Muscle of leg (tissue), 11 donors: ENCODE data around the gene OVOL1. TPM values are rescaled to one million over a fixed set of nuclear protein-coding genes. Genes with fewer than 3 reads are reported as not detected.

Source experiments
- DNase-seq: peaks from one replicate; pipeline ENCODE4 v3.0.0; 2013
- H3K27ac ChIP-seq: one replicate; pipeline ENCODE4 v1.5.1; 2013; ENCODE audit warnings: mild to moderate bottlenecking, low read length, control low read depth
- H3K27me3 ChIP-seq: one replicate; pipeline ENCODE4 v1.6.1; 2013; ENCODE audit warnings: low read length; ENCODE audit not compliant: control insufficient read depth, insufficient read depth
- H3K36me3 ChIP-seq: one replicate; pipeline ENCODE4 v1.6.1; 2013; ENCODE audit warnings: low read length; ENCODE audit not compliant: control insufficient read depth, insufficient read depth
- H3K4me1 ChIP-seq: one replicate; pipeline ENCODE4 v1.6.1; 2013; ENCODE audit warnings: low read length; ENCODE audit not compliant: control insufficient read depth, insufficient read depth
- H3K4me3 ChIP-seq: one replicate; pipeline ENCODE4 v1.5.1; 2013; ENCODE audit warnings: low read length, control low read depth
- H3K9me3 ChIP-seq: replicated peaks from 2 replicates; pipeline ENCODE4 v1.6.1; 2013; ENCODE audit warnings: low read depth, low read length; ENCODE audit not compliant: control insufficient read depth
- WGBS: methylation state at CpG from one replicate; pipeline ENCODE4 v1.1.5; 2013; ENCODE audit warnings: missing lambda C conversion rate; ENCODE audit not compliant: insufficient coverage; 5-methylcytosine and 5-hydroxymethylcytosine counted together
- polyA plus RNA-seq, 8 donors: library from polyadenylated mRNA; unstranded; fragments of 120-200 nt; gene quantifications; one replicate each; pipeline versions ENCODE4 v1.2.1 to v1.2.3, GENCODE V29; 2013; ENCODE audit warnings: inconsistent platforms in 1 of 8, low replicate concordance in 1 of 8; ENCODE audit not compliant: insufficient read length in 8 of 8, insufficient read depth in 1 of 8
- total RNA-seq: library from RNA; stranded (reverse); fragments of 120-200 nt; gene quantifications from one replicate; pipeline ENCODE4 v1.2.4, GENCODE V29; 2013

The OVOL1 gene
- total and polyA plus RNA-seq, 9 donors: 0.32 to 1.7 (median 0.41) TPM; not detected in 6

GRCh38 chr11:65834202-65834601, 47.3 kb downstream of the OVOL1 start:
- Histone ChIP-seq H3K36me3 (no peaks in the 10 kb centered on the region), H3K4me1 (peaks cover 16% of the 10 kb centered on the region), H3K27me3 (peaks cover 6% of the 10 kb centered on the region), H3K9me3 (no peaks in the 10 kb centered on the region), H3K4me3 (peak overlapping the region; percentile 68), H3K27ac (no peak overlapping the region)
- no peak for DNase-seq
- 39% methylated on average over 6 of the region's 6 CpGs for WGBS

GRCh38 chr11:65842144-65842543, 55.3 kb downstream of the OVOL1 start:
- Histone ChIP-seq H3K27me3 (no peaks in the 10 kb centered on the region), H3K9me3 (no peaks in the 10 kb centered on the region), H3K4me3 (no peak overlapping the region), H3K4me1 (no peaks in the 10 kb centered on the region), H3K27ac (no peak overlapping the region), H3K36me3 (no peaks in the 10 kb centered on the region)
- no peak for DNase-seq
- WGBS: no CpG with 5 or more reads among the region's 4 CpGs

- DNase-seq: no peak
- Histone ChIP-seq H3K9me3 (no peaks in the 10 kb centered on the region), H3K27ac (no peak overlapping the region), H3K36me3 (no peaks in the 10 kb centered on the region), H3K4me3 (no peak overlapping the region), H3K27me3 (no peaks in the 10 kb centered on the region), H3K4me1 (no peaks in the 10 kb centered on the region)
- no CpG with 5 or more reads among the region's 3 CpGs for WGBS
Measured at GRCh38 chr11:65843811-65844210, 56.9 kb downstream of the OVOL1 start.

GRCh38 chr11:65844231-65844872, 57.5 kb downstream of the OVOL1 start:
- DNase-seq: no peak
- no peak overlapping the region for H3K4me3 ChIP-seq
- no peaks in the 10 kb centered on the region for H3K36me3 ChIP-seq
- no peaks in the 10 kb centered on the region for H3K4me1 ChIP-seq
- 95% methylated on average over 3 of the region's 10 CpGs for WGBS
- no peak overlapping the region for H3K27ac ChIP-seq
- H3K9me3 ChIP-seq: no peaks in the 10 kb centered on the region
- no peaks in the 10 kb centered on the region for H3K27me3 ChIP-seq

Other genes starting within 250 kb of the OVOL1 start
- gene LTBP3, start 228.7 kb upstream of the OVOL1 start, total RNA-seq: 50.2 TPM
- gene LTBP3, start 228.7 kb upstream of the OVOL1 start, polyA plus RNA-seq: 100 to 1,000 TPM; 115 to 204 (median 159) TPM
- 24.4 TPM for gene ZNRD2, start 216.6 kb upstream of the OVOL1 start, total RNA-seq
- 10 to 100 TPM; 50.6 to 63.1 (median 57.5) TPM for gene ZNRD2, start 216.6 kb upstream of the OVOL1 start, polyA plus RNA-seq
- 46.1 TPM for gene FAM89B, start 214.5 kb upstream of the OVOL1 start, total RNA-seq
- 10 to 100 TPM; 32.5 to 53.2 (median 41.7) TPM for gene FAM89B, start 214.5 kb upstream of the OVOL1 start, polyA plus RNA-seq
- 176 TPM for gene EHBP1L1, start 211.0 kb upstream of the OVOL1 start, total RNA-seq
- gene EHBP1L1, start 211.0 kb upstream of the OVOL1 start, polyA plus RNA-seq: 100 to 1,000 TPM; 209 to 388 (median 297) TPM
- gene KCNK7, start 191.3 kb upstream of the OVOL1 start, total RNA-seq: 0.31 TPM
- gene KCNK7, start 191.3 kb upstream of the OVOL1 start, polyA plus RNA-seq: 1 to 10 TPM in 4 of 8 donors, under 1 TPM in 4; 0.39 to 1.9 (median 0.95) TPM
- 19.9 TPM for gene MAP3K11, start 172.8 kb upstream of the OVOL1 start, total RNA-seq
- 10 to 100 TPM; 26.1 to 37.2 (median 30.5) TPM for gene MAP3K11, start 172.8 kb upstream of the OVOL1 start, polyA plus RNA-seq
- 6.6 TPM for gene PCNX3, start 171.3 kb upstream of the OVOL1 start, total RNA-seq
- 10 to 100 TPM; 15.9 to 24.7 (median 20.8) TPM for gene PCNX3, start 171.3 kb upstream of the OVOL1 start, polyA plus RNA-seq
- gene SIPA1, start 149.0 kb upstream of the OVOL1 start, total RNA-seq: 27.7 TPM
- gene SIPA1, start 149.0 kb upstream of the OVOL1 start, polyA plus RNA-seq: 10 to 100 TPM; 36.2 to 49.6 (median 40.9) TPM
- 18.8 TPM for gene RELA, start 124.1 kb upstream of the OVOL1 start, total RNA-seq
- gene RELA, start 124.1 kb upstream of the OVOL1 start, polyA plus RNA-seq: 10 to 100 TPM; 38.6 to 54.2 (median 44.5) TPM
- gene KAT5, start 74.8 kb upstream of the OVOL1 start, total RNA-seq: 40.4 TPM
- 10 to 100 TPM; 31.1 to 45.4 (median 39.7) TPM for gene KAT5, start 74.8 kb upstream of the OVOL1 start, polyA plus RNA-seq
- 35.1 TPM for gene RNASEH2C, start 66.3 kb upstream of the OVOL1 start, total RNA-seq
- gene RNASEH2C, start 66.3 kb upstream of the OVOL1 start, polyA plus RNA-seq: 10 to 100 TPM; 23.3 to 37.8 (median 25.6) TPM
- gene AP5B1, start 6.1 kb upstream of the OVOL1 start, total RNA-seq: 1.6 TPM
- 1 to 10 TPM; 1.6 to 3.4 (median 2.2) TPM for gene AP5B1, start 6.1 kb upstream of the OVOL1 start, polyA plus RNA-seq
- gene SNX32, start 46.9 kb downstream of the OVOL1 start, total RNA-seq: 0.98 TPM
- 1 to 10 TPM in 7 of 8 donors, under 1 TPM in 1; 1.00 to 2.6 (median 1.5) TPM for gene SNX32, start 46.9 kb downstream of the OVOL1 start, polyA plus RNA-seq
- gene CFL1, start 71.1 kb downstream of the OVOL1 start, total RNA-seq: 436 TPM
- gene CFL1, start 71.1 kb downstream of the OVOL1 start, polyA plus RNA-seq: 100 to 1,000 TPM; 590 to 789 (median 728) TPM
- gene MUS81, start 73.4 kb downstream of the OVOL1 start, total RNA-seq: 34.4 TPM
- gene MUS81, start 73.4 kb downstream of the OVOL1 start, polyA plus RNA-seq: 10 to 100 TPM; 35.7 to 49.5 (median 46.6) TPM
- gene EFEMP2, start 85.7 kb downstream of the OVOL1 start, total RNA-seq: 73.9 TPM
- 100 to 1,000 TPM in 6 of 8 donors, 10 to 100 TPM in 2; 84.6 to 138 (median 116) TPM for gene EFEMP2, start 85.7 kb downstream of the OVOL1 start, polyA plus RNA-seq
- gene CTSW, start 92.8 kb downstream of the OVOL1 start, total RNA-seq: 0.75 TPM
- gene CTSW, start 92.8 kb downstream of the OVOL1 start, polyA plus RNA-seq: 1 to 10 TPM in 2 of 8 donors, under 1 TPM in 6; 0.48 to 2.3 (median 0.72) TPM
- gene FIBP, start 101.4 kb downstream of the OVOL1 start, total RNA-seq: 47.1 TPM
- 10 to 100 TPM; 52.9 to 63.8 (median 60.7) TPM for gene FIBP, start 101.4 kb downstream of the OVOL1 start, polyA plus RNA-seq
- gene CCDC85B, start 103.6 kb downstream of the OVOL1 start, total RNA-seq: 14.2 TPM
- 10 to 100 TPM; 15.0 to 23.9 (median 21.8) TPM for gene CCDC85B, start 103.6 kb downstream of the OVOL1 start, polyA plus RNA-seq
- not detected for gene FOSL1, start 113.3 kb downstream of the OVOL1 start, total RNA-seq
- gene FOSL1, start 113.3 kb downstream of the OVOL1 start, polyA plus RNA-seq: under 1 TPM; 0.19 to 0.66 (median 0.46) TPM
- gene C11orf68, start 132.0 kb downstream of the OVOL1 start, total RNA-seq: 13.6 TPM
- gene C11orf68, start 132.0 kb downstream of the OVOL1 start, polyA plus RNA-seq: 10 to 100 TPM; 31.9 to 40.2 (median 36.8) TPM
- gene DRAP1, start 132.4 kb downstream of the OVOL1 start, total RNA-seq: 74.4 TPM
- 100 to 1,000 TPM in 2 of 8 donors, 10 to 100 TPM in 6; 73.4 to 105 (median 93.7) TPM for gene DRAP1, start 132.4 kb downstream of the OVOL1 start, polyA plus RNA-seq
- gene TSGA10IP, start 158.4 kb downstream of the OVOL1 start, total RNA-seq: 0.09 TPM
- gene TSGA10IP, start 158.4 kb downstream of the OVOL1 start, polyA plus RNA-seq: under 1 TPM in 4 of 8 donors, not detected in 4; 0.09 to 0.19 (median 0.12) TPM
- gene SART1, start 174.7 kb downstream of the OVOL1 start, total RNA-seq: 27.6 TPM
- 10 to 100 TPM; 39.0 to 52.3 (median 42.9) TPM for gene SART1, start 174.7 kb downstream of the OVOL1 start, polyA plus RNA-seq
- gene EIF1AD, start 215.1 kb downstream of the OVOL1 start, total RNA-seq: 26.0 TPM
- 10 to 100 TPM; 15.9 to 21.3 (median 18.6) TPM for gene EIF1AD, start 215.1 kb downstream of the OVOL1 start, polyA plus RNA-seq
- 35.7 TPM for gene BANF1, start 215.4 kb downstream of the OVOL1 start, total RNA-seq
- gene BANF1, start 215.4 kb downstream of the OVOL1 start, polyA plus RNA-seq: 100 to 1,000 TPM; 220 to 264 (median 246) TPM
- gene CST6, start 224.9 kb downstream of the OVOL1 start, total RNA-seq: not detected
- 1 to 10 TPM in 1 of 8 donors, not detected in 7; 1.0 TPM for gene CST6, start 224.9 kb downstream of the OVOL1 start, polyA plus RNA-seq
- 0.09 TPM for gene CATSPER1, start 239.4 kb downstream of the OVOL1 start, total RNA-seq
- gene CATSPER1, start 239.4 kb downstream of the OVOL1 start, polyA plus RNA-seq: under 1 TPM in 3 of 8 donors, not detected in 5; 0.16 to 0.19 (median 0.16) TPM